ENCODE data around the gene SNX33.
A peak's percentile ranks its signal among the peaks of the same experiment; 100 is the strongest.
"Not testable (repeated sequence)": the region's sequence is repeated elsewhere in the genome, so short reads cannot be mapped to it uniquely, and the experiment has no call there.

SNX33 gene

DNA sequence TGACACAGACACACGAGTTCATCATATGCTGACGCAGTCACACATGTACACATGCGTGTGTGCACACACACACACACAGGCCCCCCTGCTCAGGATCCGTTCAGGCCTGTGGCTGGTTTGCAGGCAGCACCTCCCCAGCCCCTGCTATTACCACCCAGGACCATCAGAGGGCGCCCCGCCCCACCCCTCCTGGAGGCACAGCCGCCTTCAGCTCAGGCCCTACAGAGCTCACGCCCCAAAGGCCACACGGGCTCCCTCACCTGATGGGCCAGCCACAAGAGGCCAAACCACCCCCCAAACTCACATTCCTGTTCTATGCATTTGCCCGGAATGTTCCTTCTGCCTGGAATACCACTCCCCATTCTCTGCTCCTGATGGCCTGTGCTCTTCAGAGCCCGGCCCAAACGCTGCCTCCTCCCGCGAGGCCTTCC, 38.5 kb downstream of the SNX33 start:
- peak in 1 of 2 experiments; percentile 68 for DNase-seq

DNA sequence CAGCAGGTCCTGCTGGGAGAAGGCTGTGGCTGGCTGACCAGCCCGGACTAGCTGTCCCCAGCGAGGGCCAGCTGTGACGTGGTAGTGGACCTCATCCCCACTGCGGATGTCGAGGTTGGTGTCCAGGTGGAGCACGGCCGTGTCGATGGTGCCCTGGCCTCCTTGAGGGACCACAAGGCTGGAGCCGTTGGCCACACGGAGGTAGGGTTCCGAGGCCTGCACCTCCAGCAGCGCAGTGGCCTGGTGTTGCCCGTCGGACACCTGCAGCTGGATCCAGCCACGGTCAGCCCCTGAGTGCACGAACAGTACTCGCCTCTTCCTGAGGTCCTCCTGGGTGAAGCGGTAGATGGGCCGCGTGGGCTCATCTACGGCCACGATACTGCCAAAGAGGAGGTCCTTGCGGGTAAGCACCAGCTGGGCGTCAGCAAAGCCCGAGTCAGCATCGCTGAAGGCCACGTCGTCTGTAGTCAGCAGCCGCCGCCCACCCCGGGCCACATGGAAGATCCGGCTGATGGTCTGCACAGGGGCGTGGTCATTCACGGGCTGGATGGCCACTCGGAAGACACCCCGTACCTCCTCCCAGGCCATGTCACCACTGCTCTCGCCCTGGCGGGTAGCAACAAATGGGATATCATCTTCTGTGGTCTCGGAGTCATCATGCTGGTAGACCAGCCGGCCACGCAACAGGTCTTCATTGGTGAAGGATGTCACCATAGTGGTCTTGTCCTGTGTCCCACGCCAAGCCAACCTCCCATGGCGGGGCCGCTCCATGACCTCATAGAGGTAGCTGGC, 40.0 kb downstream of the SNX33 start:
- DNase-seq: no peak

DNA sequence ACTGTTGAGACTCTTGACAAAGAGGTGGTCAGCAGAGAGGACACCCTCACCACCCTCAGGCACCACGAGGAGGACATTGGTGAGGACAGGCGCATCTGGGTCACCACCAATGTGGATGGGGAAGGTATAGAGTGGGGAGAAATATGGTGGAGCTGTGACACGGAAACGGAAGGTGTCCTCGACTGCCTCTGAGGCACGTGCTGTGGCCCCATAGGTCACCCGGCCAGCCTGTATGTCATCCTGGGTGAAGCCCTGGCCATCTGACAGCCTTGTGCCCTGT, 40.5 kb downstream of the SNX33 start:
- DNase-seq: no peak

DNA sequence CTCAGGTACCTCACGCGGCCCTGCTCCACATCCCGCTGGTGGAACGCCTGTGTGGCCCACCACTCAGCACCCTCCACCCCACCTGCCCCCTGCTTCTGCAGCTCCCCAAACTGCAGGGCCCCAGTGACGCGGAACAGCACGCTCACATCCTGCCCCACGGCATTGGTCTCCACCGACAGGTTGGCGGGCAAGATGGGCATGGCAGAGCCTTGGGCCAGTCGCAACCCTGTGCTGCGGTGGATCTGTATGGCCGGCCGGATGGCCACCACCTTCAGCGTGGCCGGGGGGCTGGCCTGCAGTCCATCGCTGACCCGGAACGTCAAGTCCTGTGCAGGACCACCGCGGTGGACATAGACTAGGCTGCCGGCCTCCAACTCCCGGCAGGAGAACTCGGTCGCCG, 41.1 kb downstream of the SNX33 start:
- DNase-seq: no peak

DNA sequence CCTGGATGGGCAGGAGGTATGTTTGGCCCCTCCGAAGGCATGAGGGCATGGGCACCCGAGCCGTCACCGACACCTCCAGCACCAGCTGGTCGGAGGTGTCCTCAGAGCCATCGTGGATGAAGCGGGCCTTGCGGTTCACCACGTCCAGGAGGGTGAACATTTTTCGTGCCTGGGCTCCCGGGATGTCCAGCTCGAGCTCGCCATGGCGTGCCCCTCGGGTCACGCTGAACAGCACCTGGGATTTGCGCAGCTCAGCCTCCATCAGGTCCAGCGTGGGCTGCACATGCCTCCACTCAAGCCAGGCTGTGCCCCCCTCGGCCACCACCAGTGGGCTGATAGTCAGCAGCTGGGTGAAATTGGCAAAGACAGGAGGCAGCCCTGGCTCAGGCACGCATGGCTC, 41.7 kb downstream of the SNX33 start:
- not testable (repeated sequence) for DNase-seq

DNA sequence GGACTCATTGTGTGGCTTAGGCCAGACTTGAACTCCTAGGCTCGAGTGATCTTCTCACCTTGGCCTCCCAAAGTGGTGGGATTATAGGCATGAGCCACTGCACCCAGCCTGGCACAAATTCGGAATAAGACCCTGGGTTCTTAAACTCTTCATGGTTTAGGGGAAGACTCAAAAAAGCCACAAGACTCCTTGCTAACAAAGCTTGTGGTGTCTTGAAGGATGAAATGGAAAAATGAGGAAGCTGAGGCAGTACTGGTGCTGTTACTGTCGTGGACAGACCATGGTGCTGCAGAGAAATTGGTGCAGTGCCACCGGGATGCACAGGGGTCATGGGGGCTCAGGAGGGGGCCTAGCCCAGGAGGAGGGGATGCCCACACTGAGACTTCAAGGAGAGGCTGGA, 44.6 kb downstream of the SNX33 start:
- not testable (repeated sequence) for DNase-seq

DNA sequence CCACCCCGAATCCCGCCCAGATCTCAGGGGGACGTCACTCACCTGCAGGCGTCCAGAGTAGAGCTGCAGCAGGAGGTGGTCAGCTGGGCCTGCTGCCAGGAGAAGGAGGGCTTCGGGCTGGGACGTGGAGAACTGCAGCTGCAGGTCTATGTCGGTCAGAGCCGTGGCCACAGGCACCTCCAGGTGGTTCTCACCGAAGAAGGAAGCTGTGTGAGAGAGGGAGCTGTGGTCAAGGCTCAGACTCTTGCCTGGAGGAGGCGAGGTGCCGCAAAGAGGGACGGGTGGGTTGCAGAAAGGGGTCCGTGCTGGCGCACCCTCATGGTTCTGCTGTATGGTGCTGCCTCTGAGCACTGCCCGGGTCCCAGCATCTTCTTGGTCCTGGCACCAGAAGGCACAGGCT, 45.3 kb downstream of the SNX33 start:
- not testable (repeated sequence) for DNase-seq

DNA sequence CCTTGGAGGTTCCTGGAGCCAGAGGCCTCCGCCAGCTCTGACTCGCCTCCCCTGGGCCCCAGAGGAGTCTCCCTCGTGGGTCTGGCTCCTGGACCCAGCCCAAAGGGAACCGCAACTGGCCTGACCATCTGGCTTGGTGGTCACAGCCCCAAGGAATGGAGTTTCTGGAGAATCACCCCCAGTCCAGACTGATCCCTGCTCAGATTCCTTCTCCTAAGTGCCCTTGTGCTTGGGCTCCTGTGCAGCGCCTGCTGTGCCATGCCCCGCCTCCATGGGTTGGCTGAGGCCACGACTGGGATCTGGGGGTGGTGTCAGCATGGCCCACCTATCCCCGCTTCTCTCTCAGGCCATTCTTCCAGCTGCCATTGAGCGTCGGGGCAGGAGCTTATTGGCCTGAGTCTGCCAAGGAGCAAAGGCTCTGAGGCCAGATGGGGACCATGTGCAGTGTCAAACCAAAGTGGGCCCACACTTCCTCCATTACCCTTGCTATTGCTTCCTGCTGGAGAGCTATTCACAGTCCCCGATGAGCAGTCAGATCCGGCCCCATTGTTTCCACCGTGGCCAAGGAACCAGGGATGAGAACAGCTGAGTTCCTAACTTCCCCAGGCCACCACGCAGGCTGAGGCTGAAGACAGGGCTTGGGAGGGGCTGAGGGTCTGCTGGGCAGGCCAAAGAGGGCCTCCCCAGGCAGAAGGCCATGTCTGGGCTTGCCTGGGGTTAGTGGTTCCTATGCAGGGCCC, 46.0 kb downstream of the SNX33 start:
- DNase-seq: no peak

DNA sequence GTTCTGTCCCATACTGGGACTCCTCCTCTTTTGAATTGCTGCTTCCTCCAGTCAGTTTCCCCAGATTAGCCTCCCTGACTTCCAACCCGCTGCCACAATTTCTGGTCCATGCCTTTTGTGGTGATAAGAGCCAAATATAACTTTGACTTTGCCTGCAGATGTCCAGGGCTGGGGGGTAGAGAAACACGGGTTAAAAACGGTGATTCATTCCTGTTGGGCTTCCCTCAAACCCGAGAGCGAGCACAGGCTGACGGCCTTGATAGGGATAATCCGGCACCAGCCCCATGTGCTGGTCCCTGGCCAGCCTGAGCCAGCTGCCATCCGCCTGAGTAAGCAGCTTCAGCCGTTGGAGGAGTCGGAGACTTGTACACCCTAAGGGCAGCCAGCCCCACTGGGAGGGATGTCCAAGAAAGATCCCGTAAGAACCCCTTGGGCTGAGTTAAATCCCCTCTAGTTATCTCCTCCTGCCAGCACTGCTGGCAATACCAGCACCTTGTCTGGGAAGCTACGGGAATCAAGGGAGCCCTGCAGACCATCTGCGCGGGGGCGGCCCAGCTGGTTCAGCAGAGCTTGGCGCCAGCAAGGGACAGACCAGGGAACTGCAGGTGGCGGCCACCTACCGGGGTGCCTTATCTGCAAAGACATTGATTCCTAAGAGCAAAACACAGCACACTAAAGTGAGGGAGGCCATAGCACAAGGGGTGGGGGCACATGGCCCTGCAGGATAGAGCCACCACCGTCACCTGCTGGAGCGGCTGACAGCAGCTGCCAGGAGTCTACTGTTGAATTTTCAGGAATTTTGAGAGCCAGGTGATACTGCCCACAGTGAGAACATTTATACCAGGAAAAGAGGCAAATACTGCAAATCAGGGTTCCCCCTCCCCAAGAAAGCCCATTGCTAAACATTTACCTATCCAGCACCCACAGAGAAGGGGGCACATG, 46.8 kb downstream of the SNX33 start:
- peak; percentile 30 to 82 for DNase-seq

DNA sequence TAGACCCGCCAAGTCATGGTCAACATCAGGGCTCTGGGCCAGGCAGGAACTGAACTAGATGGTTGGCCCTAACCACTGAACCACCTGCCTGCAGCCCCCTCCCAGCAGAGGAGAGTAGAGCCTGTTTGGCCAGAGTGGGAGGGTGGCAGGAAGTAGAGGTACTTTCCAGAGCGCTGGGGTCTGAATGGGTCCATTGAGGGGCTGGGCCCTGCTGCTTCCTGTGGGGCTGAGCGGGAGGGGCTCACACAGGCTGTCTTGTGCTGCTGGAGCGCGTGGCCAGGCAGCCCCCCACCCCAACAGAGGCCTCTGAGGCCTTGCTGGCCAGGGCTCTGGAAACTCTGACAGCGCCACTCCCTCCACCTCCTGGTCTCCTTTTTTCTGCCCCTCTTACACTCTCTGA, 47.5 kb downstream of the SNX33 start:
- DNase-seq: no peak

DNA sequence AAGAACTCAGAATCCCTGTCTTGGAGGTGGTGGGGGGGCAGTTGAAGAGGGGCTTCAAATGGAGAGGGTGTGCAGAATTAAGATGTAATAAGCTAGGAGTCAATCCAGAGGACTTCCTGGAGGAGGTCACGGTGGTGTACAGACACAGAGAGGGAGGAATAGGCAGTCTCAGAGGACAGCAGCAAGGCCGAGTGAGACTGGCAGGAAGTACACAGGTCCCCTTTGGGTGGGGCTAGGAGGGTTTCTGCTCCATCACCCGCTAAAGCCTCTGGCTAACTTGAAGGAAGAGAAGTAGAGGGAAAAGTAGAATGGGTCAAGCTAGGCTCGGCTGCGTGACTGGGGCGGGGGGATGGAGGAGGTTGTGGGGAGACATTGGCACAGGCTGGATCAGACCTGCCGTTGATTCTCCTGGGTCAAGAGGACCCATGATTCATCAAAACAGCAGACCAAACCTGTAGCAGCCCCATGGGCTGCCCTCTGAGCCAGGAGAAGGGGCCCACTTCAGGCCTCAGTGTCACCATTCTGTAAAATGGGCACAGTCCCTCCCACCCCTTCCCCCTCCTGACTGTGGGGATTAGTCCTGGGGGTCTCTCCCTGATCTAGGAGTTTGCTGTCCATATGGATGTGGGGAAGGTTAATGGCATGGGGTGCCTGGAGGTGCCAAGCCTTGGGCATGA, 48.1 kb downstream of the SNX33 start:
- no peak for DNase-seq

DNA sequence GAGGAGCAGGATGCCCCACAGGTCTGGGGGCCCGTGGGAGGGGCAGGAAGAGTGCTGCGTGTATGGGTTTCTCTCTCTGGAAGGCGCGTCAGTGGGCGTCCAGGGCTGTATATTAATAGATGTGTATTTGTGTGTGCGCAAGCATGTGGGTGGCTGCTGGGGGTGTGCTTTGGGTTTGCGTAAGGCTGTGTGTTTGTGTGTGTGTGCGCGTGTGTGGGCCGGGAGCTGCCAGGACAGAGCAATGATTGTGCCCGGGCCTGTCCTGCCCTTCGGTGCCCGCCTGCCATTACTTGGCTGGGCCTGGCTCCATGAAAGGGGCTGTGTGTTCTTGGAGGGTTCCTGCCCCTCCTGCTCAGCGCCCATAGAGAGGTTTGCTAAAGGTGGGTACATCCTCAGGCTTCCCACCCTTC, 48.6 kb downstream of the SNX33 start:
- DNase-seq: no peak

DNA sequence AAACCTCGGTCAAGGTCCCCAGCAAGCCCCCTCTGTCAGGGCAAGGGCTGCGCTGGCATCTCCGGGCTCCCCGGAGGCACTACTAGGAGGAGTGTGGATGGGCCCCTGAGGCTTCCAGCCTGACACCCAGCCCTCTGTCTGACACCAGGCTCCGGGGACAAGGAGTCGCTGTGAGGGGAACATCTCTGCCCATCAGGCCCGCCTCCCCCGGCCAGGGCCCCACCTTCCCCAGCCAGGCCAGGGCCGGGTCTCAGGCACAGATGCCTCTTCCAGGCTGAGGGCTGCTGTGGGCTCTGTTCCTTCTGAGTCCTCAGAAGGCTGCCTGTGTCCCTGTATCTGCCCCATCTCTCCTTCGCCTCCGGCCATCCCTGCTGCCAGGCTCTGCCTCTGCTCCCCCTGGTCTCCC, 49.1 kb downstream of the SNX33 start:
- no peak for DNase-seq

DNA sequence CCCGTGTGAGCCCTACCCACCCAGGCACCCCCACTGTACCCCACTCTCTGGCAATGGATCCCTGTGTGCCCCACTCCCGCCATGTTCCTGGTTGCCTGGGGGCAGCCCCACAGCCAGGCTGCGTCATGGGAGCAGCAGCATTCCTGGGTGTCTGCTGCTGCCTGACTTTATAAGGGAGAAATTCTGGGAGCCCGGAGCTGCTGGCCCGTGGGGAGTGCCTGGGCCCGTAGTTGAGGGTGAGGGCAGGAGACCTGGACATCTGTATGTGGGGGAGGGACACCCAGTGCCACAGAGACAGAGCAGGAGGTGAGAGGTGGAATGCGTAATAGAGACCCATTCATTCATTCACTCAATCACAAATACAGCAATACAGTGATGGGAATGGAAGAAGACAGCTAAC, 49.8 kb downstream of the SNX33 start:
- no peak for DNase-seq

DNA sequence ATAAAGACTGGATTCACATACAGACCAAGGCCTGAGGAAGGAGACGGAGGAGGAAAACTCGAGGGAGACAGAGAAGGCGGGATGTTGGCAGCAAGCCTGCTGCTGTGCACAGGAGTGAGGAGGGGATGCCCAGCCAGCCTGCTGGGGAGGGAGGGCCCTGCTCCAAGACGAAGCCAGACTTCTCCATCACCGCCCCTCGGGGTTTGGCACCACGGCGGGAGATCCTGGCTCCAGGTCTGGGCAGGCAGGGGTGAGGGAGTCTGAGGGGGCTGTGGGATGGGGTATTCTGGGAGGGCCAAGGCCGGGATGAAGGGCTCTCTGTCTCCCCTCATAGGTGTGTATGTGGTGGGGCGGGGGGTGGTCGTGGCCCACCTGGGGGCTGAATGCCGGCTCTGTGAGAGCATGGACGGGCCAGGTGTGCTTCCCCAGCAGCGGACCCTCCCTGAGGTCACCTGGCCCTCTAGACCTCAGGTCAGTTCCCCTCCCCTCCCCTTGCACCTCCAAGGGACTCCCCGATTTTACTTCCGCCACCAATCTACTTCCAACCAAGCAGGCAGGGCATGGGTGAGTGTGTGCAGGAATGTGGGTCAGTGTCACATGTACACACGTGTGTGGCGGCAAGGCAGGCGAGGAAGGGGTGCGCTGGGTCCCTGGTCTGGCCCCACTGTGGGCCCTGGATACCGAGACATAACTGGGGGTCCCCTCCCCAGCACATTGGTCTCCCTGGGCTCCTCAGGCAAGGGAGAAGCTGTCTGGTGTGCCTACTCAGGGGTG, 50.4 kb downstream of the SNX33 start:
- DNase-seq: not testable (repeated sequence)

DNA sequence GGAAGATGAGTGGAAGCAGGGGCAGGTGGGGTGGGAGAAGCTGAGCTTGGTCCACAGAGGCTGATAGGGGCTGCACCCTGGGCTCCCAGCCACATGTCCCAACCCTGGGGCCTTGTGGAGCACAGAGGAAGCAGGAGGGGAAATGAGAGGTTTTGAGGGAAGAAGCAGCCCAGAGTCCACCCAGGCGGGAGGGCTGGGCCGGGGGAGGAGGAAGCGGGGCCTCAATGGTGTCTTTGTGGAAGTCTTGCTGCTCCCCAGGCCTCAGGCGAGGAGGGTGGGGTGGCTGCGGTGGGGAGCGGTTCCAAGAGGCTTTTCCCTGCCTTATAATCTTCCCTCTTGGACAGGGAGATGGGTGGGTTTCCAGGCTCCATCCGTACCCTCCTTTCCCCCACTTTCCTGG, 51.8 kb downstream of the SNX33 start:
- DNase-seq: not testable (repeated sequence)

DNA sequence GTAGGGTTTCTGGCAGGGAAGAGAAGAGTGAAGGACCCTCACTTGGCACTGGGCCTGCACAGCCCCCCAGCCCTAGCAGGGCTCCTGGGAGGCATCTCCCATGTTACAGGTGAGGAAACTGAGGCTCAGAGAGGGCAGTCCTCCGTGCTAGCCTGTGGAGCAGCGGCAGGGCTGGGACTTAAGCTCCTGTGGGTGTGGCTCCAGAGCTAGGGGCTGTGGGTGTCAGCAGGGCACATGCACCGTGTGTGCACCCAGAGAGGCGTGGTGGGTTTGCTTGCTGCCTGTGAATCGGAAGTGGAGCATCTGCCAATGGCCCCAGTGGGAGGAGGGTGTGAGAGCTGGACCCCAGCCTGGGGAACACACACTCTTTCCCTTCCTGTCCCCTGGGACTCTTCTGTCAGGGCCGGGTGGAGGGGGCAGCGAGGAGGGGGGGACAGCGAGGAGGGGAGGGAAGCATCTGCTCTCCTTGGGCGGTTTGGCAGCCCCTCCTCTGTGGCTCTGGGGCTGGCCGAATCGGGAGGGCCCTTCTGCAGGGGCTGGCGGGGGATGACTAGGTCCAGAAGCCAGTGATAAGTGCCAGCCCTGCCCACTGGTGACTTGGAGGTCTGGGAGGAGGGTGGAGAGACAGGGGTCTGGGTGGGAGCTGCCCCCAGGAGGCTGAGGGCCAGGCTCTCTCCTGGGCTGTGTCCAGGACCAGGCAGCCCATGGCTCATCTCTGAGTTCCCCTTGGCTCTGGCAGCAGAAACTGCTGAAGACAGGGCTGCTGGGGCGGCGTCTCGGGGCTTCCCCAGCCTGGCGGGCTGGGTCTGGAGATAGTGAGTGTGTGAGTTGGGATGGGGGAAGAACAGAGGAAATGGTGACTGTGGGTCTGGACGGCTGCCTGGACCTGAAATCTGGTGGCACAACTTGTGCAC, 52.5 kb downstream of the SNX33 start:
- DNase-seq: not testable (repeated sequence)

DNA sequence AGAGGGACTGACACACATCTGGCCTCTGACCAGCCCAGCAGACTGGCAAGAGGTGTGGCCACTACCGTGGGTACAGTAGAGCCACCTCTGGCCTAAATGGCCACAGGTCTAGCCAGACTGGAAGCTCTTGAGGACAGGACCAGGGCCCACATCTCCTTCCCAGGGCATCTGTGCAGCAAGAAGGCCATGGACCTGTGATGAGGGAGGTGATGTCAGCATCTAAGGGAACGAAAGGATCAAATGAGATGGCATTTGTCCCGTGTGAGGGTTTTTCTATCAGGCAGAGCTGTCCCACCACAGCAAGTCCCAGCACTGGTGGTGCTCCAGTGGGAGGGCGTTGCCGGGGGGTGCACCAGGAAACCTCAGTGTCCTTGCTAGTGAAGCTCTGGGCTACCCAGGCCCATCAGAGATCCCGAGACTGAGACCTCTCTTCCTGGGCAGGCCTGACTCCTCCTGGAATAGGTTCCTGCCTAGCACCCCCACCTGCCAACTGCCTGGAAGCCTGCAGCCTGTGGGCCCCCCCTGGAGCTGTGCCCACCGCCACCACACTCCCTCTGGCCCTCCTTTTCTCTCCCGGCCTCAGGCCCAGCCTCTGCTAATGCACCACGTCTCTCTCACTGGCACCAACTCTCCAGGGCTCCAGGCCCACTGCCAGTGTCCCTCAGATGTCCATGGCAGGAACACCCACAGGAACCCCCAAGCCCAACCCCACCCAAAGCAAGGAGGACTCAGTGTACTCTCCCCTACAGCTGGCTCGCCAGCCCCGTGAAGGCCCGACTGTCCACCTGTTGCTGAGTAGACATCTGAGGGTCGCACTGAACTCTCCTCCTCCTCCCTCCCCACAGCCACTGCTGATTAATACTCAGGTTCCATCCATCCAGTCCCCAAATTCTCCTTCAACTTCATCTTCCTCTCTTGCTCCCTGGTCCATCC, 53.6 kb downstream of the SNX33 start:
- DNase-seq: not testable (repeated sequence)

DNA sequence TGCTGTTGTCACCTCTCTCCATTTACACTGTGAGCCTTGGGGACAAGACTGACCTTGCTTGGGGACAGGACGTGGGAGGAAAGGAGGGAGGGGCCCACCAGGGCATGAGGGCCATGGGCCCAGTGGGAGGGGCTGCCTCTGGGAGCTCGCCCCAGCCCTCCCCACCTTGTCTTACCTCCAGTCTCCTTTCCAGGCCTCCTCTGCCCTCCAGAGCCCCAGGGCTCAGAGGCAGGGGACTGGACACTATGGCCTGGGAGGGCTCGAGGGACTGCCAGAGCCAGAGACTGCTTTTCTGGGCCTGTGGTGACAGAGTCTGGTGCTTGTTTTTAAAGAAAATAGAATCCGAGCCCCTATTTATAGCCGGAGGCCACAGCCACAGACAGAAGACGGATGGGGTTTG, 54.7 kb downstream of the SNX33 start:
- DNase-seq: no peak

All from NCI-H526 (cell line).